Erythroblast (primary cell): ENCODE data around the gene MDC1.

Experiments used
- GATA1 ChIP-seq: IDR thresholded peaks from 2 replicates; pipeline ENCODE4 v1.6.1; 2011; ENCODE audit warnings: low read depth, mild to moderate bottlenecking, control low read depth, low read length, moderate library complexity
- POLR2A ChIP-seq: IDR thresholded peaks from 2 replicates; pipeline ENCODE4 v1.6.1; 2011; ENCODE audit warnings: mild to moderate bottlenecking, low read length

- TF ChIP-seq POLR2A (no peak), GATA1 (no peak)
These were observed 65.9 kb downstream of the MDC1 start for GRCh38 chr6:30651143-30651542.
